ENCODE measurements around the gene TEX22. TPM values are rescaled to one million over a fixed set of nuclear protein-coding genes. Genes with fewer than 3 reads are reported as not detected.

The TEX22 gene
- polyA plus RNA-seq, 3 donors = 1.2 to 3.9 (median 1.6) TPM

DNA sequence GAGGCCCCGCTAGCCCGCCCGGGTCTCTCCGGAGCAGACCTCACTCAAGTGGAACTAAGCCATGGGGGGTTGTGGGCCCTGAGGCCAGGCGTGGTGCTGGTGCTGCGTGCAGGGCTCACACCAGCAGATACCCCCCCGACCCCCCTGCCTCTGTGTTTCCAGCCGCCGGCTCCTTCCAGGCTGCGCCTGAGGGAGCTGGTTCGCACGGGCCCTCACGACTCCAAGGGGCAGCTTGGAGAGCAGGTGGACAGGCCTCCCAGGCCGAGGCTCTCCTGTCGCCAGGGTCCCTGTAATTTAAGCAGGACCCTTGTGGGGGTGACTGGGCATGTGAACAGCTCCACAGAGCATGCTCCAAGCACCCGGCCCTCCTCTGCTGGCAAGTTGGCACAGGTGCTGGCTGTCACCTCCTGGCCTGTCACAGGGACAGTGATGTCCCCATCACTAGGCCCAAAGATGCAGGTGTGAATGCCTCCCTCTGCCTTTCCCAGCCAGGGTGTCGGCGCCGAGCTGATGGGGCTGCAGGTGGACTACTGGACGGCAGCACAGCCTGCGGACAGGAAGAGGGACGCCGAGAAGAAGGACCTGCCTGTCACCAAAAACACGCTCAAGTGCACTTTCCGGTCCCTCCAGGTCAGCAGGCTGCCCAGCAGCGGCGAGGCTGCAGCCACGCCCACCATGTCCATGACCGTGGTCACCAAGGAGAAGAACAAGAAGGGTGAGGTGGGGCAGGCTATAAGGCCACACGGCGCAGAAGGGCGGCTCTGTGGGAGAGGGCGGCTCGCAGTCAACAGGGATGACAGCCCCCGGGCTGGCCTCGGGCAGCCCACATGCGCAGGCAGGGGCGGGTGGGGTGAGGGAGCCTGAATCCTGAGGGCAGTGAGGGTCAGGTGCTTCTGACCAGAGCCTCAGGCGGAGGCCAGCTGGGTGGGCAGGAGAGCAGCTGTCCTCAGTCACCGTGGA lies 5.9 kb upstream of the TEX22 start:
- DNase-seq (ENCODE audit: extremely low read depth in 1 of 11, low read depth in 9 of 11, low spot score in 4 of 11) = peak in 1 of 11 donors; percentile 15

GRCh38 chr14:105393151-105393550 lies 5.2 kb upstream of the TEX22 start:
- no peak for DNase-seq (ENCODE audit: extremely low read depth in 1 of 11, low read depth in 9 of 11, low spot score in 4 of 11)

DNA sequence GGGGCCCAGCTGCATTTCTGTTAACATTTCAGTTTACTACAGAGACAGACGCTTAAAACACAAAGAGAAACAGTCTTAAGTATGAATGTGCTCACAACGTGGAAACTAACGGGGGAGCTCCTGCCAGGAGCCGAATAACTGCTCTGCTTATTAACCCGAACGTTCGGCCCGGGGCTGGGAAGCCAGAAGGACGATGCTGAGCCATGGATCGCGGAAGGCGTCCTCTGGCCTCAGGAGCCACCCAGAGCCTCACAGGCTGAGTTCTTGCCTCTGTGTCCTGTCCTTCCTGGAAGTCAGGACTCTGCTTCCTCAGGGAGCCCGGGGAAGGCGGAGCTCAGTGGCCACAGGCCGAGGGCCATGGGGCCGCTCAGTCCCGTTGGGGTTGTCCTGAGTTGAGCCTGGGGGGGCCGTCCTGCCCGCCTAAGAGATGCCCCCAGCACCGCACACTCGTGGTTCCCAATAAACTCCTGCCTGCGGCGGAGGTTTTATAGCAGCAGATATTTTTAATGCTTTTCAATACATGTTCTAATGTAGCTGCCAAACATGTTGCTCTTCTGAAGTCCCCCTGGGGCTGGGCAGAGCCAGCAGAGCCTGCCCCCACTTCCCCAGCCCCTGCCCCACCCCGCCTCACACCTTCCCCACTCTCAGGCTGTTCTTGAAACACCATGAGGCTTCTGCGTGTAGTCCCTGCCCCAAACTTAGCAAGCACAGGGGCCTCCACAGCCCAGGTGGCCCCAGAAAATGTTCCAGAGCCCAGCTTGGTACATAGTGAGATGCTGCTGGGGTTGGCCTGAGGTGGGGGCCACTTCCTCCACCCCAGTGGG lies 3.4 kb upstream of the TEX22 start:
- no peak for DNase-seq (ENCODE audit: extremely low read depth in 1 of 11, low read depth in 9 of 11, low spot score in 4 of 11)

DNA sequence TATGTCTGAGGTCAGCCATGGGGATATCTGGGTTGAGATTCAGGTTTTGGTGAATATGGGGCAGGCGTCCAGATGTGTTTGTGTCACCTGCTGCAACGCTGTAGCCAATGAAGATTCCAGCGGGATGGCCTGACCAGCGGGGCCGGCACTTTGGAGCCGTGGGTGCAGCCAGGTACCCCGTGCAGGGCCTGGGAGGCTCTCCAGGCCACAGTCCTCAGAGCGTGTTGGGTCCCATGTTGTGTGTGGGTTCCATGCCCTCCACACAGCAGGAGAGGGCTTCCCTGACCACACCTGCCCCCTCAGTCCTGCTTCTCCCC lies 2.8 kb upstream of the TEX22 start:
- no peak for DNase-seq (ENCODE audit: extremely low read depth in 1 of 11, low read depth in 9 of 11, low spot score in 4 of 11)

- no peak for DNase-seq (ENCODE audit: extremely low read depth in 1 of 11, low read depth in 9 of 11, low spot score in 4 of 11)
Measured at GRCh38 chr14:105397350-105397931, 897 bp upstream of the TEX22 start.

- peak in 1 of 11 donors; percentile 54 for DNase-seq (ENCODE audit: extremely low read depth in 1 of 11, low read depth in 9 of 11, low spot score in 4 of 11)
Measured at GRCh38 chr14:105398726-105399465, 558 bp downstream of the TEX22 start.

GRCh38 chr14:105399466-105399775 lies 1.1 kb downstream of the TEX22 start:
- DNase-seq (ENCODE audit: extremely low read depth in 1 of 11, low read depth in 9 of 11, low spot score in 4 of 11) = no peak

GRCh38 chr14:105400016-105400415 lies 1.7 kb downstream of the TEX22 start:
- DNase-seq (ENCODE audit: extremely low read depth in 1 of 11, low read depth in 9 of 11, low spot score in 4 of 11) = no peak

- no peak for DNase-seq (ENCODE audit: extremely low read depth in 1 of 11, low read depth in 9 of 11, low spot score in 4 of 11)
Measured at GRCh38 chr14:105401699-105402098, 3.4 kb downstream of the TEX22 start.

DNA sequence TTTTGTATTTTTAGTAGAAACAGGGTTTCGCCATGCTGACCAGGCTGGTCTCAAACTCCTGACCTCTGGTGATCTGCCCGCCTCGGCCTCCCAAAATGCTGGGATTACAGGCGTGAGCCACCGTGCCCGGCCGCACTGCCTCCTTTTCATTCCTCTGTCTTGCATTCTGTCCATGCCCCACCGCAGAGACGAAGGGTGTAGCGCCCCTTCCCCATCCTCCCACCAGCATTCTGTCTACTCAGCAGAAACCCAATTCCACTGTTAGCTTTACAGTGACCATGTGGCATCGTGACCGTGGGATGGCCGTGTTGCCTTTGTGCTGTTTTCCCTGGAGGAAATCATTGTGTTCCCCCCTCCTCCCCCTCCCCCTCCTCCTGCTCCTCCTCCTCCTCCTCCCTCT lies 10.3 kb downstream of the TEX22 start:
- DNase-seq (ENCODE audit: extremely low read depth in 1 of 11, low read depth in 9 of 11, low spot score in 4 of 11) = no peak

GRCh38 chr14:105409364-105409763 lies 11.0 kb downstream of the TEX22 start:
- DNase-seq (ENCODE audit: extremely low read depth in 1 of 11, low read depth in 9 of 11, low spot score in 4 of 11) = no peak

GRCh38 chr14:105410642-105411016 lies 12.3 kb downstream of the TEX22 start:
- no peak for DNase-seq (ENCODE audit: extremely low read depth in 1 of 11, low read depth in 9 of 11, low spot score in 4 of 11)

DNA sequence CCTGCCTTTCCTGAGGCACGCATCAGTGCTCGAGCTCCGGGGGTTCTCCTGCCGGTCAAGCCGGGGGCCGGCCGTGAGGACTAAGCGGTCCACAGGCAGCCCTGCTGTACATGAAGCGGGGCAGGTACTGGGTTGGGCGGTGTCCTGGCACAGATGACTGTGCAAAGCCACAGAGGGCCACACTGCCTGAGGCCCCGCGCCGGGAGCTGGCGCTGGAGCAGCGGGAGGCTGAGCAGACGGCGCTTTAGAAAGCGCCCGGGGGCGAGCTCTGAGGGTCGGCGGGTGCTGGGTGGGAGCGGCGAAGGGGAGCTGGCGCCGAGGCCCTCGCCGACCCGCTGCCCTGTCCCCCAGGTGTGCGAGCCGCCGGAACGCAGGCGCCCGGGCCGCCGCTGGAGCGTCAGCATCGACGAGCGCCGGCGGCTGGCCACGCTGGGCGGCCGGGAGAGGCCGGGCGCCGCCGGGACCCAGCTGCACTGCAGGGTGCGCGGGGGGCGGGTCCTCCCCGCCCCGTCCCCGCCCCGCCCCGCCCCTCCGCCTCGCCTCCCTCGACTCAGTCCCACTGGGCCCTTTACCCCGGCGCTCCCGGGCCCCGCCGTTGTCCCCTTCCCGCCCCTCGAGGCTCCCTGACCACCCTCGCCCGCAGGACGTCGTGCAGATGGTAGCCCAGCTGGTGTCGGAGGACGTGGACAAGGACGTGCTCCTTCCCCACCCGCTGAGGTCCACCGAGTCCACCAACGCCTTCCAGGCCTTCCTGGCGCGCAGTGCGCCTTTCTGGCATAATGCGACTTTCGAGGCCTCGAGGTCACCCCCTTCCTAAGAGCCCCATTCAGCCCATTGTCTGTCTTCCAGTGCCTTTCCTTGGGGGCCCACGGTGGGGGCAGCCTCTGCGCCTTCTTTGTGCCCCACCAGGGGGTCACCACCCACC lies 12.9 kb downstream of the TEX22 start:
- no peak for DNase-seq (ENCODE audit: extremely low read depth in 1 of 11, low read depth in 9 of 11, low spot score in 4 of 11)

GRCh38 chr14:105411985-105412770 lies 13.8 kb downstream of the TEX22 start:
- no peak for DNase-seq (ENCODE audit: extremely low read depth in 1 of 11, low read depth in 9 of 11, low spot score in 4 of 11)

DNA sequence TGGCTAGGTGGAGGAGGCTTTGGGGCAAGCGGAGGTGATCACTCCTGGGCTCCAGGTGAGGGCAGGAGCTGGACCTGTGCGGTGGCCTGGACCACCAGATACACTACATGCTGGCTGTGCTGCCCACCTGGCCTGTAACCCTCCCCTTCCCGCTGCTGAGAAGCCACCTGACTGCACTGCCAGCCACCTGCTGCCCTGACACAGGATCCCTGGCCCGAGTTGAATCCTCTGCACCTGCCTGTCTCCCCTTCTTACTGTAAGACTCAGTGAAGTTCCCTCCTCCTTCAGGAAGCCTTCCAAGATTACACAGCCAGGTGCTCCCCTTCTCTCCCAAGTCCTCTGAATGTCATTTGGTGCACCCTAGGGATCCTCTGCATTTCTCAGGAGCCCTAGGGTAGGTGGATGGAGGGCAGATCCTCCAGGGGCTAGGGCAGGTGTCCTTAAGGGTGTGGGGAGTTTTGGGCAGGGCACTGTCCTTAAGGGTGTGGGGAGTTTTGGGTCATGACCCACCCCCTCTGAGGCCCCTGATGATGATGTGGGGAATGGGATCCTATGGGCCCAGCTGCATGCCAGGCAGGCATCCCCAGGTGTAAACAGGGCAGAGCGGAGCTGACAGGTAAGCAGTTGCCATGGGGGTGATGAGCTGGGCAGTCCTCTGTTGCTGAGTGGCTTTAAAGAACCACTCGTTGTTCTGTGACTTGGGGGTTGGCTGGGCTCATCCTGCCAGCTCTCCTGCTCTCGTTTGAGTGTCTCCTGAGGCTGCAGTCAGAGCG lies 14.6 kb downstream of the TEX22 start:
- no peak for DNase-seq (ENCODE audit: extremely low read depth in 1 of 11, low read depth in 9 of 11, low spot score in 4 of 11)

DNA sequence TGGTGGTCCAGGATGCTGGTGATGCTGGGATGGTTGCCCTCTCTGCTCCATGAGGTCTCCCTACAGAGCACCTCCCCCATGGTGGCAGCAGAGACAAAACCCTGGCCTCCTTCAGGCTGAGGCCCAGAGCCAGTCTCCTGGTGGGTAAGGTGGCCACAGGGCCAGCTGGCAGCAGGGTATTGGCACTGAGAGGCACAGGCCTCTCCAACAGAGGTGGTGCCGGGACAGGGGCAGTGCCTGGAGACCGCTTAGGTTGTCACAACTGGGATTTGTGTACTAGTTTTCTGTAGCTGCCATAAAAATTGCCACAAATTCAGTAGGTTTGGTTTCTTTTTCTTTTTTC lies 15.2 kb downstream of the TEX22 start:
- DNase-seq (ENCODE audit: extremely low read depth in 1 of 11, low read depth in 9 of 11, low spot score in 4 of 11) = no peak
